ENCODE measurements around the gene LEMD1.
"Not testable (repeated sequence)": the region's sequence is repeated elsewhere in the genome, so short reads cannot be mapped to it uniquely, and the experiment has no call there.

Gene LEMD1

DNA sequence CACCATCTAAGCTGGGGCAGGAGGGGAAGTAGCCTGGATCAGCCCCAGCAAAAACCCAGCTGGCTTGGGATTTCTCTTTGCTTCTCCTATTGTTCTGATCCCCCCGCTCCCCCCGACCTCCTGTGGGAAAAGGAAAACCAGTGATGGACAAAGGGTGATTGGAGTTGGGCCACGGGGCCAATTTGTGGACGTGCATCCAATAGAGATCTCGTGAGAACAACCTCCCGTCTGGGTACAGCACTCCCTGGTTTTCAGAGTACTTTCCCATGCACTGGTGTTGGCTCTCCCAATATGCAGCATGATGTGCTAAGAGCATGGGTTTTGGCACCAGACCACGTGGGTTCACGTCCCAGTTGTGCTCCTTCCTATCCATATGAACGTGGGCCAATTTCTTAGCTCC lies 25.0 kb upstream of the LEMD1 start:
- DNase-seq (ENCODE audit: low read depth), result no peak

DNA sequence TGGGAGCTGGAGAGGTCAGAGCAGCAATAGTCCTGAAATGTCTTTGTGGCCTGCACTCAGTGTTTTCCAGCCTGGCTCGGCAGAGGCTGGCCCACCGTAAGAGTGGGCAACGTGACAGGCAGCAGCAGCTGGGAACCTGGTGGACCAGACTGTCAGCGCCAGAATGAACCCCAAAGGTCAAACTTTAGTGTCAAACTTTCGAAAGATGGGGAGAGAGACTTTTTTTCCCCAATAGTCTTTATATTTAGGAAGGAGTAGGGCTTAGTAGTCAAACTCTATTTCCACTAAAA lies 23.7 kb upstream of the LEMD1 start:
- no peak for DNase-seq (ENCODE audit: low read depth)

DNA sequence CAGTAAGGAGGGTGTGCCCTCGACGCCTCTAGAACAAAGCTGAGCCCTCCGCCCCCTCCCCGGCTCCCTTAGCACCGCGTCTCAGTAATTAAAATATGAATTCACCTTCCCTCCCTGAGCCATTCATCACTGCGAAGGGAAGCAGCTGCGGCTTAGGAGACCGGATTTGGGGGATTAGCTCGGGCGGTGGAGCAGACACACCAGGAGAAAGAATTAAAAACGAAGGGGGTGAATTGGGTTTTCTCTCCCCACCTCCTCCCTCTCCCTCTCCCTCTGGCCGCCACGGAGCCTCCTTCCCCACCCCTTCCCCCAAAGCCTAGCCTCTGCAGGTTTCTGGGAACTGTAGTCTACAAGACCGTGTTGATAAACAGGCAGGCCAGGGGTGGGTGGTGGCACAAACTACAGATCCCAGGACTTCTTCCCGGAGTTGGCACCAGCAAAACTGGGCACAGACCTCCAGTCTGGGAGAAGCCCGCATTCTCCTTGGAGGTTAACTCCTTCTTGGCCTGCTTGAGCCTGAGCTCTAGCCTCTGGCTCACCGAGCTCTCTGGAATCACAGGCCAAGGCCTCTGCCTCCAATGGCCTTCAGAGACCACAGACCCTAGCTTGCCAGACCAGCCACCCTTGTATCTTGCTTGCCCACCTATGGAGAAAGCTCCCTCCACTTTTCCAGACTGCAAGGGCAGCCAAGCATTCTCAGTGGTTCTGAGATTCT lies 23.2 kb upstream of the LEMD1 start:
- no peak for DNase-seq (ENCODE audit: low read depth)

DNA sequence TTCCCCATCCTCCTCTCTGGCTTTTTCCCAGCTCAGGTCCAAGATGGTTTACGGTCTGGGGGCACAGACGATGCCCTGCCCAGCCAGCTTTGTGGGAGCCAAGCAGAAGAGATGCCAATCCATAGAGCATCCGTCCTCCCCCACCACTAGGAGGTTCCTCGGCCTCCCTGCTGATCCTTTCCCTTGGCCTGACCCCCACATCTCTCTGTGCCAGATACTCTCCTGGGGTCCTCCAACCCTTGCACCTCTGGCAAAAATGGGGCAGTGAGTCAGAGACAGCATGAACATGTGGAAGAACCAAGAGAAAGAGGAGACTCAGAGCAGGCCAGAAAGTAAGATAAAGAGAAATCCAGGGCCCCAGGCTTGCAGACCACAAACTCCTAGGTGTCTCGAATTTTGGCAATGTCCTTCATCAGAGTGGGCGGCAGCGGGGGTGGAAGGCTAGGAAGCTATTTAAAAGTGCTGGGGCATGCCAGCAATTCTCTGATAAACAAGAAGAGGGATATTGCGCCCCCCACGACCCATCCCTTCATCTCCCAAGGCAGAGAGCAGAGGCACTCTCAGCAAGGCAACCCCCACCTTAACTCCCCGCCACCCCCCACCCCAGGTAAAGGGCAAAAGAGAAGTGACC lies 22.6 kb upstream of the LEMD1 start:
- no peak for DNase-seq (ENCODE audit: low read depth)

DNA sequence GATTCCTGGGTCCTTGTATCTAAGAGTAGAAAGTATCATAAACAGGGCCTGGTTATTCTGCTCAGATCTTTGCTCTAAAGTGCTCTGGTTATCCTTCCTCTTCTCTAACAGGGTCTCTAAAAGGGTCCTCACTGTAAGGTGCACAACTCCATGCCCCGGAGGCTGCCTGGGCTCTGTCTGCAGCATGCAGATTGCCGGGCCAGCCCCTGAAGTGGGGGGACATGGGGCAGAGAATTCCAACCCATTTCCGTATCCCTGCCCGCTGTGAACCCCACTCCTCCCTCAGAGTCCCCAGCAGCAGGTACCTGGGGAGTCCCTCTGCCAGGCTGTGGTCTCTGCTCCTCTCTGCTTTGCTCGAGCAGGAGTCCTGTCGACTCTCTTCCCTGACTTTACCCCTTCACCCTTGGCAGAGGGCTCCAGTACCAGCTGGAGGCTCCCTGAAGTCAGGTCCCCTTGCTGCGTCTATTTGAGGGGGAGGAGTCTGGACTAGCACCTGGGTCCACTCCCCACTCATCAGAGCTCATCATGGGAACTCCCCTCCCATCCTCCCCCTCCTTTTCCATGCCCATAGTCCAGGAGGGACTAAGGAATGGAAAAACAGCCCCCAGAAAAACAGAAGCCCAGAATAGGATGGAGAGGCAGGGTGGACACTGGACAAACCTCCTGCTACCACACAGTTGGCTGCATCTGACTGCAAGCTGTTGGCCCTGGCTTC lies 21.9 kb upstream of the LEMD1 start:
- no peak for DNase-seq (ENCODE audit: low read depth)

DNA sequence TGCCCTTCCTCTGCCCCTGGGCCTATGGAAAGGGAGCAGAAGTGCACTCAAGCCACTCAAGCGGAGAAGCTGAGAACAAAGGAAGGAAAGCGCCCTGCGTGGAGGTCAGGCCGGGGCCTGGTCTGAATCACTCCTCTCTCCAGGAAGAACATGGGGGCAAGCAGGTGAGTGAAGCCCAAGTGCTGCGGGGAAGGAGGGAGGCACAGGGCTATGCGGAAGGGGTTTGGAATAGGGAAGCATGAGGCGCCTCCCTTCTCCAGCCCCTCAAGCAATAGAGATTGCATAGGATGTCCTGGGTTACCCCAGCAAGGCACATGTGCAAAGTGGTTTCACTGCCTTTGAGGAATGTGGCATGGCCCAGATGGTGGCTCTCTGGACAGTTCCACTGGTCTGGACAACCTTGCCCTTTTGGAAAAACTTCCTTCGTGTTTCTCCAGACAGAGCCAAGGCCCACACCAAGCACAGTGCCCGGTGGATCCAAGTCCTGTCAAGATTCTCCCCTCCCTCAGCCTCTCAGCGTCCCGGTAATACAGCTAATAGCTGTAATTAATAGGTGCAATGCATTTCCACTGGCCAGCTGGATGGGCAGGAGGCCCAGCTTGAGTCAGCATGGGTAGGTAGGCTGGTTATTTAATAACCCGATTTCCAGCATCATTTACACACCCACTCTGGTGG lies 20.3 kb upstream of the LEMD1 start:
- no peak for DNase-seq (ENCODE audit: low read depth)

DNA sequence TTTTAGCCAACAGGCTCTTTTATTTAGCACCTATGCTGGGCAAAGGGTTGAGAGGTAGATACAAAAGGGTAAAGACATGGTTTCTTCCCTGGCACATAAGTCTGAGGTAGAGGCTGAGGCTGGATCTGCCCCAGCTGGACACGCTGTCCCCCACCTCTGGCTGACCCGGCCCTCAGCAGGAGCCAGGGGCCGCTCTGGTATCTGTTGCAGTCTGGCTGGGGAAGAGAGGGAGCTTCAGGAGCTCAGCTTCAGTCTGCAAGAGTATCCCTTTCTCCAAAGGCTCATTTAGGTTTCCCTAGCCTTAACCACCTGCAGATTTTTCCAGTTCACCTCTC lies 19.8 kb upstream of the LEMD1 start:
- DNase-seq (ENCODE audit: low read depth), result no peak

DNA sequence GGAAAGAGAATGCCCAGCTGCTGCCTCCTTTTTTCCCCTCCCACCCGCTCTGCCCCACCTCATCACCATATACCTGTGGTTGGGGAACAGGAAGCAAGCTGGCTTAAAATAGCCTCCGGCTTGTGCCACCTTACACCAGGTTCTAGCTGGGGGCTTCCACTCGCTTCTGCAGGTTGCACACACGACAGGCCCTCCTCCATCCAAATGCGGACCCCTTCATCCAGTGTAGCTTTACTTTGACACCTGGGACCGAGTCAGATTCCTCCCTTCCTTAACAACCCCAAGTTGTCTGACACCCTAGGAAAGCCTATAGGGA lies 19.4 kb upstream of the LEMD1 start:
- no peak for DNase-seq (ENCODE audit: low read depth)

DNA sequence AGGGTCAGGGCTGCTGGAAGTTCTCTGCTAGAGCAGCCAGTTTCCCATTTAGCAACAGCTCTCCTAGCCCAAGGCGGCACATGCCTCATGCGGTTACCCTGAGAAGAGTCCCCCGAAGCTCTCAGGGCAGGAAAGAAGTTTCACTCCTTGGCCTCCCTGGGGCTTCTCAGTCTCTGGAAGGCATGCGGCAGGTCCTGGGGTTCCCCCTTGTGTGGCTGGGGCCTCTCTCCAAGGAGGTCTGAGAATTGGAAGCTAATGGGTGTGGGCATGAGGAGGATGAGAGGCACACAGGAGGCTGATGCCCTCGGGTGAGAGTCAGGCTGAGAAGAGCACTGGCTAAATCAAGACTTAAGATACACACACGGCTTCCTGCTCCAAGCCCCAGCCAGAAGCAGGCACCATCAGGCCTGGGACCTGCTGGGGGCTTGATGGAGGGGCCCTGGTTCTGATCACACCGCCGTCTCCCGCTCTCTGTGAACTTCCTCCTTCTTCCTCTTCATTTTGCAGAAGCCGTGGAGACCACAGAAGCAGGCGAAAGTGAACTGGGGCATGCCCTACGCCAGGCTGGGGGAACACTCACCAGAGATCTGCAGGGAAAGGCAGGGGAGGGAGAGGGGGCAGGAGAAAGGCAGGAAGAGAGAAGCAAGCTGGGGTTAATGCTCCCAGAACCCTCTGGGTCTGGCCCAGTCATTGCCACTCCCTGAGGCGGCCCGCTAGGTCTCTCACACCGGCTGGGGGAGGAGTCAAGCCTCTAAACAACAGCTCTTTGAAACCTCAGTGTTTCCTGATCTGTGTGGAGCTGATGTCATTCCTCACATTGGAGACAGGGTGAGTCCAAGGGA lies 18.8 kb upstream of the LEMD1 start:
- no peak for DNase-seq (ENCODE audit: low read depth)

DNA sequence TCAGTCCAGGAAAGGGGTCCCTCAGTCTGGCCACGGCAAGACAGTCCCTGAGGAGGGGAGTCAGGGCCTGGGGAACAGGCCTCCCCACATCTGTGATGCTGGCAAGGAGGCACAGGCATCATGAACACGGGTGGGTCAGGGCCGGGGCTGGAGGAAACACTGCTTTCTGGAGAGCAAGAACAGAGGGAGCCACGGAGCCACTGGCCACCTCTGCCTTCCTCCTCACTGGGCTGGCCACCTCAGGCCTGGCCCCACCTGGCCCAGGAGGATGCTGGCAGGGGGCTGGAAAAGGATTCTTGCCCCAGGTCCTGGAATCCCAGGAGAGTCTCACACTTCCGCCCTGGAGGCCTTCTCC lies 18.2 kb upstream of the LEMD1 start:
- DNase-seq (ENCODE audit: low read depth), result no peak

DNA sequence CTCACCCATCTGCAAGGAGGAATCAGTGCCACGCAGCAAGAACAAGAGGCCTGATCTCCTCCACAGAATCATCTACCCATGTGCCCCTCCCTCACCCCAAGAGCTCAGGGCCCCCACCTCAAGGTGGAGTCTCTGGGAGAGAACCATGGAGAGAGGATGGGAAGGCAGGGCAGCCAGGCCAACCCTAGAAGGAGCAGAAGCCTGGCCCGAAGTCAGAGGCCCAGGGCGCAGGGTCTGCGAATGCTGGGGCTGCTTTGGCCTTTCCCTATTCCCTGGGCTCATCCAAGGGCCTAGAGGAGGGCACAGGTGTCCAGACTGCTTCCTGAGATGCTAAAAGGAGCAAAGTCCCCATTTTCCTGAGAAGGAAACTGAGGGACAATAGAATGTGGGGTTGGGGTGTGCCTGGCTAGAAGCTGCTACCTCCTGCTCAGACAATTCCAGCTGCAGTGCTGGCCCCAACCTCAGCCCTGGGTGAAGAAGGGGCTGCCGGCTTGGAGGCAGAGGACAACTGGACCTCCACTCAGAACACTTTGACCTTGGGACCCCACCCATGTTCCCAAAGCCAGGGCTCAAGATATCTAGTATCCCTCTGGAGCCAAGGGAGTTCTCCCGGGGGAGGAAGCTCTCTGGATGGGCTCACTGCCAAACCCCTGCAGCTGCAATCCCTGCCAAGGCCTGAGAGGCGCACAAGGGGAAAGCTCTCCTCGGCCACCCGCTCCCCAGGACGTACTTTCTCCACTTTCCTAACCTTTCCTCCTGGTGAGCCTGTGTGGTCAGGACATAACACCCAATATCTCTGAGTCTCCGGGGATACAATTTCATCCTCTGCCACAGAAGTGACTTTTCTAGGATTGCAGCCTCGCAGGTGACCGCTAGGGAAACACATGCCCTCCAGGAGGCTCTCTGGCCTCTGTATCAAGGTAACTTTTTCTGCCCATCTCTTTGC lies 16.6 kb upstream of the LEMD1 start:
- no peak for DNase-seq (ENCODE audit: low read depth)

DNA sequence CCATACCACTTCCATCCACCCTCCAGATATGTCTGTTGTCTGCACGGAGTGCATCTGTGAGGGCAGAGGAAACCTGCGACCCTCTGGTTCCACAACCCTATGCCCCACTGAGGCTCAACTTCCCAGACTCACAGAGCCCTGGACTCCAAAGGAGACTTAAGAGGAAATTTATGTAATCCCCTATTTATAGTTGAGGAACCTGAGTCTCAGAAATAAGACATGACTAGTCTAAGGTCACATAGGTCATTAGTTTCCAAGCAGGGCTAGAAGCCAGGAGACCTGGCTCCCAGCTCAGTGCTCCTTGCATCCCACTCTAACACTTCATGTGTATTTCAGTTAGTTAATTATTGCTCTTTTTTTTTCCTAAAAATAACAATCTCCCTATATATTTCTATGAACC lies 15.7 kb upstream of the LEMD1 start:
- no peak for DNase-seq (ENCODE audit: low read depth)

DNA sequence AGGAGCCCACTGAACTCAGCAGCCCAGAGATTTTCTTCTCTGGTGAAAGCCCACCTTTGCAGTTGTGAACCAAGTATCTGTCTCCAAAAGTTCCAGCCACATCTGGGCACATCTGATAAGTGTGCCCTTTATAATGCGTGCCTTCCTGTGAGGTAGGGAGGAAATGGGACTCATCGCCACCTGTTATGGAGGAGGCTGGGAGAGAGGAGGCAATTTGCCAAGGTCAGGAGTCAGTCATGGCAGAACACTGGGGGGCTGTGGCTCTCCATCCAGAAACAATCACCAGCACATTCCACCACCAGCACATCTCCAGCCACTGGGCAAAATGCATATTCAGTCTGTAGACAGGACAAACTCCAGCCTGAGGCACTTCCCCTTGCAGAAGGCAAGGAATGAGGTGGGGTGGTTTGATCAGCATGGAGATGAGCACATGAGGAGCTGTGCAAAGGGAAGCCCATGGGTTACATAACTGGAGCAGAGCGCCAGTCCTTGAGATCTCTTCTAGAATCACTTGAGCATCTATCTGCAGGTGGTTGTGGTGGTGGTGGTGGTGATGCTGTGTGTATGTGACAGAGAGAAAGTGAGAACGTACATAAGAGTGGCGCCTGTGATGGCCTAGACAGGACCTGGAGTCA lies 15.0 kb upstream of the LEMD1 start:
- DNase-seq (ENCODE audit: low read depth), result no peak

DNA sequence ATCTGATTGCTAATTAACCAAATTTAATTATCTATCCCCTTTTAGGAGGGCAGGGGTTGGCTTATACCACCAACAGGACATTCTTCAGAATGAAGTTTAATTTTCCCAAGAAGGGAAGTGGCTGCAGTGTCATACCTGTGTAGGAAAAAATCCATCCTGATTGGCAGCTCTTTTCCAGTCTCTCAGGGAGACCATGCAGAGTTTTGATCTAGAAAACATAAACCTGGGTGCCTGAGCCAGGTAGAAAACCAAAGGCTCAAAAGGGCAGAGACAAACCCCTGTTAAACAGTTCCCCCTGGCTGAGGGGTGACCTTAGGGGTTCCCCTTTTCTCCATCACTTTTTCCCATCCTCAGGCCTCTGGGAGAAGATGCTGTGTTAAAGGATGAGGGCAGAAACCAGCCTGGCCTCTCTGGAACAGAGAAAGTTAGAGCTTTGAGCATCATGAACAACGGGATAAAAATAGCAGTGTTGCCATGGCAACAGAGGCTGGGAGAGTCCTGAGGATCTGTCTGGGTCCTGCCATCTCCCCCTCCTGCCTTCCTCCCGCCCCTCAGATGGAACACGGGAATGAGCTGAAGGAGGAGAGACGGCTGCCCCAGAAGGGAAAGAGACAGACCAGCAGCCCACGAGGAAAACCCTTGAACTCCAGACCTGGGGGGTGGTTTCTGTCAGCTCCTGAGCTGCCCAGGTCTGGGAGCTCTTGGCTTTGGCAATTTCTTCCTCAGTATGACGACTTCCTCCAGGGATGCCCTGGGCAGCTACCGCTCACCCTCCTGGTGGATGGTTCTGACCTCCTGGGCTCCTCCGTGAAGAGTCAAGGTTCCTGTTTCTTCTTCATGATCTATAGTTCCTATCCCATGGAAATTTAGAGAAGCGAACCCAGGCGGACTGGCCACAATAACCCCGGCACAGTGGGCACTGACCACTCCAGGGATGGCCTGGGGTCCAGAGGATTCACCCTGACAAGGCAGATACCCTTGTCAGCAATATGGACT lies 14.0 kb upstream of the LEMD1 start:
- no peak for DNase-seq (ENCODE audit: low read depth)

DNA sequence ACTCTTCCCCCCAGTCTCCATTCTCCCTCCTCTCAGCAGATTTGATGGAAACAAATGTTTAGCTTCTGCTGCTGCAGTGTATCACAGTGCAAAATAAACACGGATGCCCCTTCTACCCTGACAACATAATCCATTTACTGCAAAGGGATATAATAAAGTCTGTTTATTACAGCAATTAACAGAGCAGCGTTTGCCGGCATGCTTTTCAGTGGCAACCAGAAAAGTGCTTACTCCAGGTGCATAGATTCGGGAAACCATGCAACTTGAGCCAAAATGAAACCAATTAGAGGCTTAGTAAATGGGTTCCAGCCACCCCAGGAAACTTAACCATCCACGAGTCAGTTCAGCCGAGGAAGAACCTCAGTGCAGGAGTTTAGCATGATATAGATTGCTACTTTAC lies 12.9 kb upstream of the LEMD1 start:
- DNase-seq (ENCODE audit: low read depth), result no peak

DNA sequence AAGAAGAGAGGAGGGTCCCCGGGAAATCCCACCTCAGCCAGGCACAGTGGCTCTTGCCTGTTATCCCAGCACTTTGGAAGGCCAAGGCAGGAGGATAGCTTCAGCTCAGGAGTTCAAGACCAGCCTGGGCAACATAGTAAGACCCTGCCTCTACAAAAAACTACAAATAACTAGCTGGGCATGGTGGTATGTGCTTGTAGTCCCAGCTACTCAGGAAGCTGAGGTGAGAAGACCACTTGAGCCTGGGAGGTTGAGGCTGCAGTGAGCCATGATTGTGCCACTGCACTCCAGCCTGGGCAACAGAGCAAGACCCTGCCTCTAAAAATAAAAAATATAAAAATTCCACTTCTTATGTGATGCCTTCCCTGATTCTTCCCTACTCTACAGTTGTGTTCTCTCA lies 10.8 kb upstream of the LEMD1 start:
- DNase-seq (ENCODE audit: low read depth), result not testable (repeated sequence)

DNA sequence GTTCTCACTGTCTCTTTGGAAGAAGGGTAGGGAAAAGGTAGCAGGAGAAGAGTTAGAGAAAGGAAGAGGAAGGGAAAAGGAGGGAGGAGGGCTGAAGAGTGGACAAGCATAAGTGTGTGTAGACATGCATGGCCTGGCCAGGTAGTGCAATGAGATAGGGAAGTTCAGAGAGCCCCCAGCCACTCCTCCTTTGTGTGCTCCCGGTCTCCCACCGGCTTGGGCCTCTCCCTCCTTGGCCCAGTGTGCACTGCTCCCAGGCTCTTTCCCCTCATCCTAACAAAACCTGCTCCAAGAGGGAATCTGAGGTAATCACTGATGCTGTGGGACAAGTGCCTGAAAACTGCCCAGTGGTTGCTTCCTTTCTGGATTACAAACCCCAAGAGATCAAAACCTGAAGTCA lies 10.3 kb upstream of the LEMD1 start:
- no peak for DNase-seq (ENCODE audit: low read depth)

DNA sequence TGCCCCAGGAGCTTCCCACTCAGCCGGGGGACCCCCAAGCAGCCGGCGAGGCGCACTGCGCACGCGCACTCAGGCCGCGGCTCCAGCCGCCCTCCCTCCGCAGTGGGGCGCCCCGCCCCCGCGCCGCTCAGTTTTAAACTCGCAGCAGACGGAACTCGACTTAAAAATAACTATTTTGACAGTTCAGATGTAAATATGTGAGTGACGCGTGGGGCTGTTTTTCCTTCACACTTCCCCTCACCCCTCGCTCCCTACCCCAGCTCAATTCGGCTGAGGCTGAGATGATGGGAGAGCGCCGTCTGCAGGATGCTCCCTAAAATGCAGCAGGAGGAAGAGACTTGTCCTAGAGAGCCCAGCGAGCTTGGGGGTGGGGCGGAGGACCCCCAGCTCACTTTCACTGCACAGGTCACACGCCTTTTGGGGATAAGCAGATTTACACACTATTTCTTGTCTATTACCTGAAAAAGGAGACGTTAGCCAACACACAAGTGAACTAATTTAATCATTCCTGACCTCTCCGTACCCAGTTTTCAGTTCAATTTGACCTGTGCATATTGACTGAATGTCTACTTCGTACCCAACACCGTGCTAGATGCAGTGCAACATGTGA lies 8.9 kb upstream of the LEMD1 start:
- DNase-seq (ENCODE audit: low read depth), result no peak

Data from GM04503 (cell line).